Uterus (tissue), 2 donors: ENCODE measurements around the gene CLSTN2.

ENCODE experiments used
- POLR2A ChIP-seq, 2 donors: fragments of 450-650 bp; IDR thresholded peaks; one replicate each; pipeline ENCODE4 v1.6.1; 2016; ENCODE audit warnings: antibody characterized with exemption in 2 of 2, mild to moderate bottlenecking in 1 of 2, moderate library complexity in 1 of 2
- TF ChIP-seq, protein P1 (sequence below), 4 experiments: fragments of 200-600 bp in 2 of 4; fragments of 450-650 bp in 2 of 4; sonication (generic) in 2 of 4; IDR thresholded peaks; one replicate each; pipeline ENCODE4 v1.5.1; 2016 to 2019; ENCODE audit warnings: antibody characterized with exemption in 4 of 4, mild to moderate bottlenecking in 2 of 4, moderate library complexity in 1 of 4

DNA sequence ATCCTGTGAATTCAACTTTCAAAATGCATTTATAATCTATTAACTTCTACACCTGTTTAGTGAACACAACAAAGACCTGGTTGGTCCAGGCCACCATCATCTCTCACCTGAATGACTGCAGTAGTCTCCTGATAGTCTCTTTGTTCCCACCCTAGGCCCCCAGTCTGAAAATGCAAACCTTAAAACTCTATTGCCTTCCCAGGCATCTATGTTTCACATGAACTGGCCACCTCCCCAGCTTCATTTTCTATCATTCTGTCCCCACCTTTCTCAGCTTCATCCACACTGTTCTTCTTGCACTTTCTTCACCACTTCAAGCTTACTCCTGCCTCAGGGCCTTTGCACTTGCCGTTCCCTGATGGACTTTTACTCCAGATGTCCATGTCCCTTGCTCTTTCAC, 45.0 kb downstream of the CLSTN2 start:
- TF ChIP-seq, protein P1, sequence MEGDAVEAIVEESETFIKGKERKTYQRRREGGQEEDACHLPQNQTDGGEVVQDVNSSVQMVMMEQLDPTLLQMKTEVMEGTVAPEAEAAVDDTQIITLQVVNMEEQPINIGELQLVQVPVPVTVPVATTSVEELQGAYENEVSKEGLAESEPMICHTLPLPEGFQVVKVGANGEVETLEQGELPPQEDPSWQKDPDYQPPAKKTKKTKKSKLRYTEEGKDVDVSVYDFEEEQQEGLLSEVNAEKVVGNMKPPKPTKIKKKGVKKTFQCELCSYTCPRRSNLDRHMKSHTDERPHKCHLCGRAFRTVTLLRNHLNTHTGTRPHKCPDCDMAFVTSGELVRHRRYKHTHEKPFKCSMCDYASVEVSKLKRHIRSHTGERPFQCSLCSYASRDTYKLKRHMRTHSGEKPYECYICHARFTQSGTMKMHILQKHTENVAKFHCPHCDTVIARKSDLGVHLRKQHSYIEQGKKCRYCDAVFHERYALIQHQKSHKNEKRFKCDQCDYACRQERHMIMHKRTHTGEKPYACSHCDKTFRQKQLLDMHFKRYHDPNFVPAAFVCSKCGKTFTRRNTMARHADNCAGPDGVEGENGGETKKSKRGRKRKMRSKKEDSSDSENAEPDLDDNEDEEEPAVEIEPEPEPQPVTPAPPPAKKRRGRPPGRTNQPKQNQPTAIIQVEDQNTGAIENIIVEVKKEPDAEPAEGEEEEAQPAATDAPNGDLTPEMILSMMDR (IDR thresholded peaks at IDR 0.05): no peak
- no peak for TF ChIP-seq POLR2A (IDR thresholded peaks at IDR 0.05)
